ENCODE measurements around the gene SORCS2.

SORCS2 gene

GRCh38 chr4:7647600-7648543 is 455.5 kb downstream of the SORCS2 start:
- ATAC-seq: no peak

DNA sequence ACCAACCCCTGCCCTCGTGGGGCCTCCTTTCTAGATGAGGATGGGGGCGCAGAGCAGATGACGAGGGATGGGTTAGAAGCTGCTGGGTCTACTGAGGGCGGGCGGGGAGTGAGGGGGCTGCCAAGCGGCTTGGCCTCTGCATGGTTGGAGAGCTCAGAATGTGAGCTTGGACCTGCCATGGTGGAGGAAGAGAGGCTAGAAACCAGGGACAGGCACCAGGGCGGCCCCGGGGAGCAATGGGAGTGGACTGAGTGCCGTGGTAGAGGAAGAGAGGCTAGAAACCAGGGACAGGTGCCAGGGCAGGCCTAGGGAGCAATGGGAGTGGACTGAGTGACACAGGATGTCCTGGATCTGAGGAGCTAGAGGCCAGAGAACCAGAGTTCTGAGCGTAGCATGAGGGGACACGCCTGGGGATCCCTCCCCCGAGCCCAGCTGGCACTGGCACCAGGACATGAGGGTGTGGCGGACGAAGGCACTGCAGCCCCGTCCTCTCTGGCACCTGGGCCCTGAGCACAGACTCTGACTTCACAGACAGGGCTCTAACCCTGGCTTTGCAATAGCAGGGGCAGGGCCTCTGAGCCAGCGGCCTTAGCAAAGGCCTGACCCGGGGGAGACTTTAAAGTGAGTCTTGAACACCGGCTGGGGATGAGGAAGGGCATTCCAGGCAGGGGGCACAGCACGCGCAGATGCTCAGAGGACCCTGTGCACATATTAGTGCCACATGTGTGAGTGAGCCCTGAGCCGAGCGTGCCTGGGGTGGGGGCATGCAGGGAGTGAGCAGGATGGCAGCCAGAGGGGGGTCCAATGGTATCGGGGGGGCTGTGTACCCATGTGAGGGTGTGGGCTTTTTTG is 456.4 kb downstream of the SORCS2 start:
- ATAC-seq: no peak

DNA sequence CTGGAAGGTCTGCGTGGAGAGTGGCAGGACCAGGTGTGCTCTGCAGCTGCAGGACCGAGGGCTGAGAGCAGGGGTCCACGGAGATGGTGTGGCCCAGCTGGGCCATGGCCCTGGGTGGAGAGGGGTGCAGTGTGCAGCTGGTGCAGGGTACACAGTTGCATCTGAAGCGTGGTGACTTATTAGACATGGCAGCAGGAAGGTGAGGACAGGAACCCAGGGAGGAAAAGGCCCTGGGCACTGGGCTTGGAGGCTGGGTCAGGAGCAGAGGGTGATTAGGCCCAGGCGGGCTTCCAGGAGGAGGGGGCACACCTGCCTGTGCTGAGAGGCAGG is 457.0 kb downstream of the SORCS2 start:
- ATAC-seq: no peak

- ATAC-seq: peak; percentile 87 to 88
Observed at GRCh38 chr4:7649741-7650531, 457.6 kb downstream of the SORCS2 start.

GRCh38 chr4:7650606-7651385 is 458.5 kb downstream of the SORCS2 start:
- no peak for ATAC-seq

DNA sequence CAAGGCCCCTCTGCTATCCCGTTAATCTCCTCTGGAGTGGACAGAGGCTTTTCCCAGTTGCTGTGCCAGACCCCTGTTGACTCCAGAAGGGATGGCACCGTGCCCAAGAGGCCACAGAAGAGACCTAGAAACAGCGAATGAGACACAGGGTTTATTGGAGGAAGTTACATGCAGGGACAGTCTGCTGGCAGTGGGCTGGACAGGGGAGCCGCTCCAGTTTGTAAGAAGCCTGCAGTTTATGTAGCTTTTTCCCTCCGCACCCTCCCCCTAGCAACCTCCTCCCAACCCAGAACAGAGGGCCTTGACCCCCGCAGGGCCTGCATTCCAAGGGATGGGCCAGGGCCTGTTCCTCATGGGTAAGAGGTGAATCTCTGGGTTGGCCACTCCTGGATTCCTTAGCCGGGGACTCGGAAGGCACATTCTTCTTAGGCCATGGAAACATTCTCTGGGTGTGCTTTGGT is 459.2 kb downstream of the SORCS2 start:
- no peak for ATAC-seq

GRCh38 chr4:7652006-7652405 is 459.7 kb downstream of the SORCS2 start:
- ATAC-seq: no peak

GRCh38 chr4:7652451-7652881 is 460.1 kb downstream of the SORCS2 start:
- no peak for ATAC-seq

DNA sequence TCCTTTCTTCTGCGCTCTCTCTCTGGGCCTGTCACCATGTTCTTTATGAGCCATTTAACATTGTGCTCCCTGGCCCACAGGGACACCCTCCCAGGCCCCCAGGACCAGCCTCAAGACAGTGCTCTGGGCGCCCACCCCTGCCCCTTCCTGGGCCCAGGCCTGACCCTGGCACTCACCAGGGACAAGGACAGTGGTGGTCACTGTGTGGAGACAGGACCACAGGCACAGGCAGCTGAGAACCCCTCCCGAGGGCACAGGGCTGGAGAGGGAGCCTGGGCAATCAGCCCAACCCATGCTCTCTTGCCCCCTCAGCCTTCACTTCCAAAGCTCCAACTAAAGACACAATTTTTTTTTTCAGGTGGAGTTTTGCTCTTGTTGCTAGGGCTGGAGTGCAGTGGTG is 460.6 kb downstream of the SORCS2 start:
- ATAC-seq: no peak

DNA sequence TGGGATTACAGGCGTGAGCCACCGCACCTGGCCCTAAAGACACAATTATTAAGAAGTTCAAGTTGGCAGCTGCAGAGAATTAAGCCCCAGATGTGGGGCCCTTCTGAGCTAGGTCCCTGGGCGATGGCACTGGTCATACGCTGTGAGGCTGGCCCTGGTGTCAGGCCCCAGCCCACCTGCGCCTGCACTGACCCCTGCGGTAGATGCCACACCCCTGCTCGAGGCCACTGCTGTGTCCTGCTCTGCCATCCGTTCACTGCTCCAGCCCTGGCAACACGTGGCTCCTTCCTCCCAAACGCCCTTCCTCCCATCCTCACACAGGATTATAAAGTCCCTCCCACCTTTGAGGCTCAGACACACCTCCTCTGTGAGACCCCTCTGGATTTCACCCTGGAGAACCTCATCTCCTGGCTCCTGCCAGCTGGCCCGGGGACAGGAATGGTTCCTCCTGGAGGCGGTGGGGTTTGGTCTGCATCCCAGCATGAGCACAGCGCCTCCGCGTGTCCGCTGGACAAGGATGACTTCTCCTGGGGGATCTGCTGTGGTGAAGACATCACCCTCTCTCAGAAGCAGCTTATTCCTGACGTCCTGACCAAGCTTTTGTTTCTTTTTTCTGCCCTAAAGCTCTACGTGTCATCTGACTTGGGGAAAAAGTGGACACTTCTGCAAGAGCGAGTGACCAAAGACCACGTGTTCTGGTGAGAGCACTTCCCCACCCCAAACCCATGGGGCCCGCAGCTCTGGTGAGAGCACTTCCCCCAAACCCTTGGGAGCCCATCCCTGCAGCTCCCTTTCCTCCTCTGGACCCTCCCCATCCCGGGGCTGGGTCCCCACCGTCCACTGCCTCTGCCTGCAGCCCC is 461.4 kb downstream of the SORCS2 start:
- ATAC-seq: no peak

DNA sequence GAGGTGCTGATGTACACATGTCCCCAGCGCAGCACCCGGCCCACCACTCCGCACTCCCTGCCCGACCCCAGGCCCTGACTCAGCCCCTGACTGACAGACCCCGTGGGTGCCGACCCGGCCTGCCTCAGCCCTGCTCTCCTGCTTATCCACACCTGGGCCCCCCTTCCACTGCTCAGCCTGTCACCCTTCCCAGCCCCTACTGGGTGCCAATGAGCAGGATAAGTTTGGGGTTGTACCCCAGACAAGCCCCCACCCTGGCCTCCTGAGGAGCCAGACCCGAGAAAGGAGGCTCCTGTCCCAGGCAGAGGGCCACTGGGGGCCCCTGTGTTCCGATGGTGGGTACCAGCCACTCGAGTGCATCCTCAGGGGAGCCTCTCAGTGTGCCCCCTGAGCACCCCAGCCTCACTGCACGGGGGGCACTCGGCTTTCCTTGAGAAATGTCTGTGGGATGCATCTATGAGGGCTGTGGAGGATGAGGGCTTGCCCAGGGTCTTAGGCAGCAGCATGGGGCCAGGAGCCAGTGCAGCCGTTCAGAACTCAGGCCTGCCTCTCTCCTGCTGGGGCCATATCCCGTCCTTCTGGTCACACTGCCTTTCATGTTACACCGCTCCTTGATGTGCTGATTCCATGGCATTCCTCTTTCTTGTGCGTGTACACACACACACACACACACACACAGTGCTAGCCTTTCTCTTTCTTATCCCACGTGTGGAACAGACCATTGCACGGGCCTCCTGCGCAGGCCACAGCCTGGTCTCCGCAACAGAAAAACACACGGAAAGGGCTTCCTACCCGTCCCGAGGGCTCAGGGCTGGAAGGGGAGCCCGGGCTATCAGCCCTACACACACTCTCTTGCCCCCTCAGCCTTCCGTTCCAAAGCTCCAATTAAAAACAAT is 462.5 kb downstream of the SORCS2 start:
- no peak for ATAC-seq

DNA sequence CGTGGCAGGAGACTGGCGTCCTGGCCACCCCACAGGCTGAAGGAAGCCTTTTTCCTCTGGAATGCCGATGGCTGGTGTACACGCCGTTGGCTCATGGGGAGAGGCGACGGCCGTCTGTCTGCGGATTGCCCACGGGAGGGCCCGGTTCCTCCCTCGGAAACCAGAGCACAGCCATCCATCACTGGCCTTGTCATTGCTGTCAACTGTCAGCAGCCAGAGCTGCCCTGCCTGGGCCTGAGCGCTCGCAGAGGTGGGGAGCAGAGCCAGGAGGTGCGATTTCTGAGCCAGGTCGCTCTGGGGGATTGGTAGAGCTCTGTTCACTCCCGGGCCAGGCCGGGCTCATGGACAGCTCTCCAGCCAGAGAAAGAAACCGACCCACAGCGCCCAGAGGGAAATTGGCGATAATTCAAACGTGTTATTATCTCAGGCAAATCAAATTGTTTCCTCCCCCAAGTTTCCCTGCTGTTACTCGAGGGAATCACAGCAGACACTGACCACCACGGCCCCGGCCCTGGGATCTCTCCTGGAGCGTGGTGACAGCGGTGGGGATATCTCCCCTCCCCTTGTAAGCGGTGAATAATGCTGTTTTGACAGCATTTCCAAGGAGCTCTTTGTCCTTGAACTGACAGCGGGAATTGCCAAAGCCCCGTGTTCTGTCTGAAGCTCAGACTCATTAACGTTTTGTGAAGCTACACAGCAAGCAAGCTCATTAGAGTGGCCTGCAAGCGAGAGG is 463.3 kb downstream of the SORCS2 start:
- no peak for ATAC-seq

GRCh38 chr4:7656244-7656800 is 464.0 kb downstream of the SORCS2 start:
- no peak for ATAC-seq

DNA sequence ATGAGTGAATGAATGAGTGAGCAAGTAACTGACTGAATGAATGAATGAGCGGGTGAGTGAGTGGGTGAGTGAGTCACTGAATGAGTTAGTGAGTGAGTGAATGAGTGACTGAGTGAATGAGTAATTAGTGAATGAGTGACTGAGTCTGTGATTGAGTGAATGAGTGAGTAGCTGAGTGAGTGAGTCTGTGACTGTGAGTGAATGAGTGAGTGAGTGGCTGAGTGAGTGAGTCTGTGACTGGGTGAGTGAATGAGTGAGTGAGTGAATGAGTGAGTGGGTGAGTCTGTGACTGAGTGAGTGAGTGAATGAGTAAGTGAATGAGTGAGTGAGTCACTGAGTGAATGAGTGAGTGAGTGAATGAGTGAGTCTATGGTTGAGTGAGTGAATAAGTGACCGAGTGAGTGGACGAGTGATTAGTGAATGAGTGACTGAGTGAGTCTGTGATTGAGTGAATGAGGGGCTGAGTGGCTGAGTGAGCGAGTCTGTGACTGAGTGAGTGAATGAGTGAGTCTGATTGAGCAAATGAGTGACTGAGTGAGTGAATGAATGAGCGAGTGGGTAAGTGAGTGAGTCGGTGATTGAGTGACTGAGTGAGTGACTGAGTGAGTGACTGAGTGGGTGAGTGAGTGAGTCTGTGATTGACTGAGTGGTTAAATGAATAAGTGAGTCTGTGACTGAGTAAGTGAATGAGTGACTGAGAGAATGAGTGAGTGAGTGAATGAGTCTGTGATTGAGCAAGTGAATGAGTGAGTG is 465.4 kb downstream of the SORCS2 start:
- ATAC-seq: peak; percentile 49 to 51

DNA sequence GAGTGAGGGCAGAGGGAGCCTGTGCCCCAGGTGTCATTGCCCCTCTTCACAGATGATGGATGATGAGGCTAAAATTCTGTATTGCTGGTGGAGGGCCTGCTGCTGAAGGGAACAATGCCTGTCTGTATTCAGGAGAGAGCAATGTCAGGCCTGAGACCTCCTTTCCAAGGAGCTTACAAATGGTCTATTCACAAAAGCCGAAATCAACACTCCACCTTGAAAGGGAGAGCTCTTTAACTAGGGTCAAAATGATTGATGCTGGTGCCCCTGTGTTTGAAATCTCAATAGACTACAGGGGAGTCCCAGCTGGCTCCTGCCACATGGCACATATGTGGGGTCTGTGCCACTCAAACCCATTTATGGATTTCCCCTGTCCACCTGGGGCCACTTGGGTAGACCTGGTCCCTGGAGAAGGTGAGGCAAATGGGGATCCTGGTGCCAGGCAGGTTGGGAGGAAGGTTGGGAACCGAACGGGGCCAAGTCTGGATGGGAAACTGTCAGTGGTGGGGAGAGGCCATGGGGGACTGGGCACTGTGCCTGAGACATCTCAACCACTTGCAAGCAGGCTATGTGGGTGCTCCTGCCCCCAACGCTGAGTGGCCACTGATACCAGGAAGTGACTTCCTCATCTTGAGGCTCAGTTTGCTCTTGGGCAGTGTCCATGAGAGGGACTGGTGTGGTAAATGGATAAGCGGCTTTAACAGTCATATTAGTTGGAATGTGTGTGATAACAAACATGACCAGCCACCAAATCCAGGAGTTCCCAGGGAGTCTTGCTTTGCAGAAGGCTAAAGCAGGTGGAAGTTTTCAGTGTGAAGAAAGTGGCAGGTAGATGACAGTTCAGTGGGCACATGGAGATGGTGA is 466.2 kb downstream of the SORCS2 start:
- no peak for ATAC-seq

GRCh38 chr4:7659429-7660175 is 467.3 kb downstream of the SORCS2 start:
- ATAC-seq: no peak
